GM21381 (cell line): ENCODE results near the gene RPS19.
"Not testable (repeated sequence)": the region's sequence is repeated elsewhere in the genome, so short reads cannot be mapped to it uniquely, and the experiment has no call there.

Experiments used
- ATAC-seq: cut with Tn5 transposase; IDR thresholded peaks from one replicate; pipeline ENCODE4 v1.9.1; 2021; ENCODE audit warnings: mild to moderate bottlenecking, moderate library complexity; ENCODE audit not compliant: unreplicated experiment

RPS19 gene

GRCh38 chr19:41912899-41913537 lies 53.0 kb downstream of the RPS19 start:
- no peak for ATAC-seq

GRCh38 chr19:41913538-41914423 lies 53.7 kb downstream of the RPS19 start:
- ATAC-seq: no peak

GRCh38 chr19:41914424-41914834 lies 54.4 kb downstream of the RPS19 start:
- ATAC-seq: not testable (repeated sequence)

GRCh38 chr19:41915021-41915775 lies 55.1 kb downstream of the RPS19 start:
- ATAC-seq: no peak

- ATAC-seq: no peak
These were observed 55.8 kb downstream of the RPS19 start for GRCh38 chr19:41915776-41916414.

- ATAC-seq: no peak
These were observed 57.6 kb downstream of the RPS19 start for GRCh38 chr19:41917676-41918075.

- no peak for ATAC-seq
These were observed 58.0 kb downstream of the RPS19 start for GRCh38 chr19:41918095-41918494.

GRCh38 chr19:41918653-41919244 lies 58.7 kb downstream of the RPS19 start:
- ATAC-seq: no peak

- no peak for ATAC-seq
These were observed 60.1 kb downstream of the RPS19 start for GRCh38 chr19:41919948-41920712.

- ATAC-seq: no peak
These were observed 61.0 kb downstream of the RPS19 start for GRCh38 chr19:41920882-41921576.

GRCh38 chr19:41921577-41922576 lies 61.8 kb downstream of the RPS19 start:
- ATAC-seq: no peak
